GM18526 (cell line): ENCODE data around the gene RBM5.

Source experiments
- POLR2A ChIP-seq: IDR thresholded peaks from 3 replicates; pipeline ENCODE4 v1.6.1; 2011; ENCODE audit not compliant: insufficient read length; ENCODE audit errors: extremely low read depth

Gene RBM5

GRCh38 chr3:50150404-50150750 is 61.7 kb downstream of the RBM5 start:
- no peak for TF ChIP-seq POLR2A

GRCh38 chr3:50150863-50151686 is 62.4 kb downstream of the RBM5 start:
- TF ChIP-seq POLR2A, result no peak

GRCh38 chr3:50151728-50152127 is 63.0 kb downstream of the RBM5 start:
- no peak for TF ChIP-seq POLR2A

- TF ChIP-seq POLR2A, result no peak
Measured at GRCh38 chr3:50153782-50154475, 65.2 kb downstream of the RBM5 start.

- TF ChIP-seq POLR2A, result no peak
Measured at GRCh38 chr3:50154476-50154839, 65.7 kb downstream of the RBM5 start.

- TF ChIP-seq POLR2A, result no peak
Measured at GRCh38 chr3:50154840-50155490, 66.2 kb downstream of the RBM5 start, which contains the start of gene SEMA3F. SEMA3F (plus strand) TSS chr3:50155324; CDS start chr3:50159623, 4,299 bp downstream.

GRCh38 chr3:50155491-50155878 is 66.8 kb downstream of the RBM5 start:
- TF ChIP-seq POLR2A, result no peak

- no peak for TF ChIP-seq POLR2A
Measured at GRCh38 chr3:50155891-50156290, 67.2 kb downstream of the RBM5 start.

- no peak for TF ChIP-seq POLR2A
Measured at GRCh38 chr3:50156549-50157493, 68.1 kb downstream of the RBM5 start.

- TF ChIP-seq POLR2A, result no peak
Measured at GRCh38 chr3:50157827-50158529, 69.3 kb downstream of the RBM5 start.

GRCh38 chr3:50158530-50159146 is 69.9 kb downstream of the RBM5 start:
- TF ChIP-seq POLR2A, result no peak

- no peak for TF ChIP-seq POLR2A
Measured at GRCh38 chr3:50160561-50160983, 71.9 kb downstream of the RBM5 start.

- no peak for TF ChIP-seq POLR2A
Measured at GRCh38 chr3:50161320-50161719, 72.6 kb downstream of the RBM5 start.
